ENCODE results near the gene ANKFN1.

Gene ANKFN1

DNA sequence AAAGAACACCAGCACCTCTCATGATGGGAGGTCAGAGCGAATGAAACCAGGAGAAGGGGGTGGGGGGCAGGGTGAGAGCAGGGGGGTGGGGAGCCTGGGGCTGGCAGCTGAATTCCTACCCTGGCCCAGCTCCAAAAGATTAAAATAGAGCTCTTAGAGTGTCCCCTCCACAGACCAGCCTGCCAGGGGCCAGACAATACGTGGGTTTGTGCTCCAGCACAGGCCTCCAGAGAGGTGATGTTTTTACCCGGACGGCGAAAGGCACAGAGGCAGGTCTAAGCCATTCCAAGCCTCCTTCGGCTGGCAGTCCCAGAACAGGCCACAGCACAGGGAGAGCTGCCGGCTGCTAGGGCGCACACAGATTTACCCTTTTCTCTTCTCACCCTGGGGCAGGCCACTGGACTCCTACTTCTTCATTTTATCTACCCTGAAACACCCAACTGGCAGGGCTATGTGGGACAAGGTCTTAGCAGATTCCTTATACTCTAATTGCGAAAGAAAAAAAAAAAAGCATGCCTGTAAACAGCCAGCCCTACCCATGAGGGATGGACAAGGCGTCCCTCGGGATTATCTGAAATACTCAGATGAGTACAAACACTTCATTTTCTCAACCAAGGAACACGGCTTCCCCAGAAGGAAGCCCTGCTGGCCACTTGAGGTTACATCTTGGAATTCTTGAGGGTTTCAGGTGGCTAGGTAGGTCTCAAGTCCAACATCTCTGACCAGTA, 368.3 kb downstream of the ANKFN1 start:
- DNase-seq, result no peak

DNA sequence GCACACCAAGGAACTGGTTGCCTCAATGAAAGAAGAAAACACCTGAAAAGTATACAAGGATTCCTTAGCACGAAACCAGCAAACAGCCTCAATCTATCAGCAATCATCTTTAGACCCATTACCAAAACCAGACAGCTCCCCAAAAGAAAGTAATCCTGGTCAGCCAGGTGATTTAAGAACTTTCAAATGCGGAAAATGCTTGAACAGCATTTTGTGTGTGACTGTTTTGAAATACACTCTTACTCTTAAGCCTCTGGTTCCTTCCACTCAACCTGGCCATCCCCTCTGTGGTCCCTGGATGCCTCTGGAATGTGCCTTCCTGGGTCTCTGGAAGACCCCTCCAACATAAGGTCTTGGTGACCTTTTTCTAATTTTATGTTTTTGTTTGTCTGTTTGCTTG, 369.8 kb downstream of the ANKFN1 start:
- DNase-seq, result no peak

DNA sequence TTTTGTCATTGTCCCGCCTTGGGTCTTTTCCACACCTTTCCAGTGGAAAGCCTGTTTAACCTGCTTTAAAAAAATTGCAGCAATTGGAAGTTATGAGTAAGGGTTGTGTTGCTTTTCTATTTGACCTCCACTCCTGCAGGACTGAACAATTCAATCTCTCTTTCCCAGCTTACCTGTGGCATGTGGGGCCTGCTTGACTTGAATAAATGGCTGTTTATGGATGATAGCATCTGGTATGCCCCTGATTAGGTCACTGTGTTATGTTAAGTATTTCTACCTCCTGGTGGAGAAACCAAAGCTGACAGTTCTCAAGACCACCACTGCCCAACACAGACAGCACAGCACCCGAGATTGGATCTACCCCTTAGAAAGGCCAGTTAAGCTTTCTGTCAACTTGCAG, 375.4 kb downstream of the ANKFN1 start:
- DNase-seq, result no peak

DNA sequence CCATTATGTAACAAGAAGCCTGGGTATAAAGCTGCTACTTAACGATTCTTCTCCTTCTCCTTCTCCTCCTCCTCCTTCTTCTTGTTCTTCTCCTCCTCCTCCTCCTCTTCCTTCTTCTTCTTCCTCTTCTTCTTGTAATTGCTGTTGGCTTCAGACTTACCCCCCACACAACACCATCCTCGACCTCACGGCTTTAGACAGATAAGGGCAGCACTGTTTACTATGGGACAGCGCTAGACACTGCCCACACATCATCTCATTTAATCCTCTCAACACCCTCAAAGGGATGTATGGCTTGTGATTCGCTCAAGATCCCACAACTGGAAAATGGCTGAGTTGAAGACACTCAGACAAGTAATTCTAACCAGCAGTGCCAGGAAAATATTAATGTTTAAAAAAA, 379.7 kb downstream of the ANKFN1 start:
- no peak for DNase-seq

DNA sequence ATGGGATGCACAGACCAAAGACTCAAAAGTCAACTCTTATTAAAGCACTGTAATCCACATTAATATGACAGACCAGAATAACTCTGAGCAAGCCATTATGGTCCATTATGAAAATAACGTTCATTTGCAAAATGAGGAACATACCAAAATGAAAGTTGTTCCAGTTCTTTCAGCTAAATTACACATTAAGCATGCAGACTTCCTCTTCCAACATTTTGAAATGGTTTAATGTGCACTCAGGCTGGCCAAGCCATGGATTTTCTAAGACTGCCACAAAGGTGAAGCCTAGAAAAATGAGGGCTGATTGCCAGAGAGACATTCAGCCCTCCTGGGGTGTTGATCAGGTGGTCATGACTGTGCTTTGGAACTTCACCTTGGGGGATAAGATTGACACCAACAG, 383.5 kb downstream of the ANKFN1 start:
- no peak for DNase-seq

DNA sequence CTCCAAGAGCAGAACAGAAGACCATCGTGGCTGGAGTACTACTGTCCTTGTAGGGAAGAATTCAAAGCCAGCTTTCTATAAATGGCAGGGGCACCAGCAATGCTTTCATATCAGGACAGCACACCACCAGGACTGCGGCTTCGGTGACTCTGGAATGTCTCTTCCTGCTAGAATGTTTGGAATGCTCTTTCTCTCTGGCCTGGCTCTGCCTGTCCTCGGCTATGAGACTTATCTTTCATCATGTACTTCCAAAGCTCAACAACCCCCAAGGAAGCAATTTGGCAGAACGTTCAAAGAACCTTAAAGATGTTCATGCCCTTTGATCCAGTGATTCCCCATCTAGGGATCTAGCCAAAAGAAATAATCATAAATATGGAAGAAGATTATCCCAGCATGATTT, 387.6 kb downstream of the ANKFN1 start:
- DNase-seq, result no peak

DNA sequence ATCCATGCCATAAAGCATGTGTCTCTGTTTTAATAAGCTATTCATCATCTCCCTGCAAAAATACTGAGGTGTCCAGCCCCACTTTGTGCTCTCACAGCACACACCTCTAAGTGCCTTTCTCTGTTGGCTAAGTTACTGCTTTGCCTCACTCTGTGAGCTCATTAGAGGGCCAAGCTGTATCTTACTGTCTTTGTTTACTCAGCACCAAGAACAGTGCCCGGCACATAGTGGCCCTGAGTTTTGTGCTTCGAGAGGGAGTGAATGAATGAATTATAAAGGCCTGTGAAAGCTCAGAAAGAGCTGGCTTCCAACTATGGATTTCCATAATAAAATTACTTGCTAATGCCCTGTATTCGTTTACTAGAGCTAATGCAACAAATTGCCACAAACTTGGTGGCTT, 390.0 kb downstream of the ANKFN1 start:
- no peak for DNase-seq

DNA sequence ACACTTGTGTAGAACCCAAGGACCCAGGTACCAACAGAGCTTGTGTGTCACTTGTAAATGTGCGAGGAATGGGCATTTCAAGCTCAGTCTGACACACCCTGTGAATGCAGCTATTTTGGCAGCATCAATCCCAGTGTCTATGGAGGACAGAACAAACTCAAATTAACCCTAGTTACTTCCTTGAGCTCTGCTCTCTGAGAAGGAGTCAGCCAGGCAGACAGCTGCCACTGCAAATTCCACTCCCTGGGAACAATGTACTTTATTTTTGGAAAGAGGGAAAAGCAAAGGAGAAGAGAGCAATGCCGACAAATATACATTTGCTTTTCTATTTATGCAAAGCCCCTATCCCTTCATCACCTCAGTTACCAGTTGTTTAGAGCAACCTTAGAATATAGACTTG, 391.8 kb downstream of the ANKFN1 start:
- DNase-seq, result no peak

DNA sequence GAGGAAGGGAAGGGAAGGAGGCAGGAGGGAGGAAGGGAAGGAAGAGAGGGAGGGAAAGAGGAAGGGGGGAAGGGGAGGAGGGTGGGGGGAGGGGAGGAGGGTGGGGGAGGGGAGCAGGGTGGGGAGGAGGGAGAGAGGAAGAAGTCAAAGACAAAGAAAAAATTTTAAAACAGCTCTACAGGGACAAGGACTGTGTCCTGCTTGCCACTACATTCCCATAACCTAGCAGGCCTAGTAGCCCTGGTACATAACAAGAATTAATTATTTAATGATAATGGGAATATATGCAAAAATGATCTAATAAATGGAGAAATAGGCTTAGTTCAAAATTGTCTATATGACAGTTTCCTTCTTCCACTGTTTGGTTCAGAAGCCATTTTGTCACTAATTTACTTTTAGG, 392.7 kb downstream of the ANKFN1 start:
- DNase-seq, result no peak

DNA sequence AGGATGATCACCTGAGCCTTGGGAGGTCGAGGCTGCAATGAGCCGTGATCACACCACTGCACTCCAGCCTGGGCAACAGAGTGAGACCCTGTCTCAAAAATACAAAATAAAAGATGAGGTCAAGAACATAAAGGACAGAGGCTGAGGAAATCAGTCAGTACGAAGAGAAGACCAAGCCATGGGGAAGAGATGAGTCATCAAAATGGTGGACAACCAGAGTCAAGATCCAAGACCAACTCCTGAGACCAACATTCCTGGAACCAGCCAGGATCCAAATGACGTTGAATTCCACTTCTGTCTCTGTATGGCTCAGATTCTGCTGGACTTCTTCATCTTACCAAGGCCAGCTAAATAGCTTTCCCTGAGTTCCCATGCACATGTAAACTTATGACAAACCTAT, 395.4 kb downstream of the ANKFN1 start:
- no peak for DNase-seq

DNA sequence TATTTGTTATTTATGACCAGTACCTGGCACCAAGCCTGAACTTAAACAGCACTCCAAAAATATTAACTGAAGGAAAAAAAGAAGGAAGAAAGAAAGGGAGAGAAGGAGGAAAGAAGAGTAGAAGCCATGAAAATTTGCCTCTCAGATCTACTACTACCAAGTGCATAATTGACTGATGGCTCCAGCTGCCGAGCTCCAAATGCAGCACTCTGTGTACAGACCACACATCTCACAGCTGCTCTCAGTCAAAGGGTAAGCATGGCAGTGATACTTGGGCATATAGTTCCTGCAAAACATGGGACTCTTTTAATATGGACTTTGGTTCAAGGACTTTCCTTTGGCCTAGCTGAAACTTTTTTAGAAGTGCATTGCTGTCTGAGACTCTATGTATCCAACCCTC, 396.2 kb downstream of the ANKFN1 start:
- no peak for DNase-seq

DNA sequence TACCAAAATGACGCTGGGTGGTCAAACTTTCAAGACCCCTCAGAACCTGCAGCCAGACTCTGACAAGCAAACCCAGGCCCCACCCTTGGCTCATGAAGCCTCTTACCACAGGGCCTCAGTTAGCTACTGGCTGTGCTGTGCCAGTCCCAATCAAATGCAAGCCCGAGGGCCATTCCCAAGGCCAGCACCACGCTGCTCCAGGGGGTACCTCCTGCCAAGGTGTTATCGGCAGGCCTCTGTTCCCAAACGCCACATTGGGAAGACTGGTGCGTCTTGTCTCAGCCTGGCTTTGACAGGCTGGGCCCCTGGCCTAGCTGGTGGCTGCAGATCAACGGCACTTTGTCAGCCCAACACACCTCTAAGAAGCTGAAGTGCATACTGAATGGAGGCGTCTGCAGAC, 404.4 kb downstream of the ANKFN1 start:
- no peak for DNase-seq

DNA sequence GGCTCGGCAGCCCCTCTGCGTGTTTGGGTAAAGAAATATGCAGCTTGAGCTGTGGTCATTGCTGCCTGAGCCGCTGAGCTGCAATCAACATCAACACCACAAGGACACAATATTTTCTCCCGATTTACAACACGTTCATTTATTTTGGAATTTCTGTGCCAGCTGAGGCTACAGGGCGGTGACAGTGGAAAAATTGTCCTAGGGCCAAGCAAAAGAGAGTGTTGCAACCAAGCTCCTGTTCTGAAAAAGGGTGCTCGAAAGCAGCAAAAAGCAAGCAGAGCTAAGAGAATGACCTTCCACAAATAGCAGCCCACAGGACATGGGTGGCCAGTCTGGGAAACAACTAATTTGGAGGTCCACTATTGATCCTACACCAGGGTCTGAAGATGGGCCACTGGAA, 404.8 kb downstream of the ANKFN1 start:
- DNase-seq, result no peak
